Neural crest cell (in vitro differentiated cells): Measurements from ENCODE around the gene PIP4K2A. TPM values are rescaled to one million over a fixed set of nuclear protein-coding genes. Genes with fewer than 3 reads are reported as not detected.

Source experiments
- DNase-seq: peaks from one replicate; pipeline ENCODE4 v3.0.0; 2021; ENCODE audit warnings: low read depth, mixed read lengths, low spot score
- H3K27ac Mint-ChIP-seq: one replicate; pipeline ENCODE4 v1.8.0; 2021; ENCODE audit warnings: mild to moderate bottlenecking, mixed read lengths; ENCODE audit not compliant: unreplicated experiment
- H3K27me3 Mint-ChIP-seq: 2 replicates; pipeline ENCODE4 v1.8.0; 2021; ENCODE audit warnings: low read depth, mild to moderate bottlenecking, mixed read lengths
- H3K36me3 Mint-ChIP-seq: 2 replicates; pipeline ENCODE4 v1.8.0; 2021; ENCODE audit warnings: low read depth, mild to moderate bottlenecking, mixed read lengths
- H3K4me1 Mint-ChIP-seq: 2 replicates; pipeline ENCODE4 v1.8.0; 2021; ENCODE audit warnings: mixed read lengths
- H3K4me3 Mint-ChIP-seq: one replicate; pipeline ENCODE4 v1.8.0; 2021; ENCODE audit warnings: mild to moderate bottlenecking, mixed read lengths
- H3K9me3 Mint-ChIP-seq: 2 replicates; pipeline ENCODE4 v1.8.0; 2021; ENCODE audit warnings: mixed read lengths
- total RNA-seq: library from RNA; stranded (reverse); gene quantifications from 2 replicates; pipeline ENCODE4 v1.2.1, GENCODE V29; 2021
- TF ChIP-seq, protein P1 (sequence below): fragments of 200-600 bp; sonication (generic); conservative IDR thresholded peaks from 2 replicates; pipeline ENCODE4 v1.5.0; 2021; ENCODE audit warnings: antibody characterized with exemption, mild to moderate bottlenecking

Gene PIP4K2A
- total RNA-seq, 1 donor from 2014 or later: 28.7 TPM

DNA sequence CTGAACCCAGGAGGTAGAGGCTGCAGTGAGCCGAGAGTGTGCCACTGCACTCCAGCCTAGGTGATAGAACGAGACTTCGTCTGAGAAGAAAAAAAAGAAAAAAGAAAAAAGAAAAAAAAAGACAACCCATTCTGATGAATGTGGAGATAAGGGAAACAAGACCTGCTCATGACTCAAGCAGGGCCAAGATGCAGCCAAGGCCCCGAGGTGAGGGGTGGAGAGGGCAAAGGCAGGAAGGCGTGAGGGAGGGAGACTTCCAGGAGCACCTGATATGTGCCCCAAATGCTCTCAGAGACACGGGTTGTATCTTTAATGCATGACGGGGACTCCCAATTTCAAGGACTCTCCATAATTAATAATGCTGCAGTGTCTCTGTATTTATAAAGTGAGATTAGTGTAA lies 134.6 kb downstream of the PIP4K2A start:
- no peaks in the 10 kb centered on the region for H3K4me1 Mint-ChIP-seq
- no peak for DNase-seq
- H3K27me3 Mint-ChIP-seq: no peaks in the 10 kb centered on the region
- TF ChIP-seq, protein P1, sequence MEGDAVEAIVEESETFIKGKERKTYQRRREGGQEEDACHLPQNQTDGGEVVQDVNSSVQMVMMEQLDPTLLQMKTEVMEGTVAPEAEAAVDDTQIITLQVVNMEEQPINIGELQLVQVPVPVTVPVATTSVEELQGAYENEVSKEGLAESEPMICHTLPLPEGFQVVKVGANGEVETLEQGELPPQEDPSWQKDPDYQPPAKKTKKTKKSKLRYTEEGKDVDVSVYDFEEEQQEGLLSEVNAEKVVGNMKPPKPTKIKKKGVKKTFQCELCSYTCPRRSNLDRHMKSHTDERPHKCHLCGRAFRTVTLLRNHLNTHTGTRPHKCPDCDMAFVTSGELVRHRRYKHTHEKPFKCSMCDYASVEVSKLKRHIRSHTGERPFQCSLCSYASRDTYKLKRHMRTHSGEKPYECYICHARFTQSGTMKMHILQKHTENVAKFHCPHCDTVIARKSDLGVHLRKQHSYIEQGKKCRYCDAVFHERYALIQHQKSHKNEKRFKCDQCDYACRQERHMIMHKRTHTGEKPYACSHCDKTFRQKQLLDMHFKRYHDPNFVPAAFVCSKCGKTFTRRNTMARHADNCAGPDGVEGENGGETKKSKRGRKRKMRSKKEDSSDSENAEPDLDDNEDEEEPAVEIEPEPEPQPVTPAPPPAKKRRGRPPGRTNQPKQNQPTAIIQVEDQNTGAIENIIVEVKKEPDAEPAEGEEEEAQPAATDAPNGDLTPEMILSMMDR: no peak
- no peak overlapping the region for H3K27ac Mint-ChIP-seq
- peaks cover 12% of the 10 kb centered on the region for H3K36me3 Mint-ChIP-seq
- no peaks in the 10 kb centered on the region for H3K9me3 Mint-ChIP-seq
- no peak overlapping the region for H3K4me3 Mint-ChIP-seq

DNA sequence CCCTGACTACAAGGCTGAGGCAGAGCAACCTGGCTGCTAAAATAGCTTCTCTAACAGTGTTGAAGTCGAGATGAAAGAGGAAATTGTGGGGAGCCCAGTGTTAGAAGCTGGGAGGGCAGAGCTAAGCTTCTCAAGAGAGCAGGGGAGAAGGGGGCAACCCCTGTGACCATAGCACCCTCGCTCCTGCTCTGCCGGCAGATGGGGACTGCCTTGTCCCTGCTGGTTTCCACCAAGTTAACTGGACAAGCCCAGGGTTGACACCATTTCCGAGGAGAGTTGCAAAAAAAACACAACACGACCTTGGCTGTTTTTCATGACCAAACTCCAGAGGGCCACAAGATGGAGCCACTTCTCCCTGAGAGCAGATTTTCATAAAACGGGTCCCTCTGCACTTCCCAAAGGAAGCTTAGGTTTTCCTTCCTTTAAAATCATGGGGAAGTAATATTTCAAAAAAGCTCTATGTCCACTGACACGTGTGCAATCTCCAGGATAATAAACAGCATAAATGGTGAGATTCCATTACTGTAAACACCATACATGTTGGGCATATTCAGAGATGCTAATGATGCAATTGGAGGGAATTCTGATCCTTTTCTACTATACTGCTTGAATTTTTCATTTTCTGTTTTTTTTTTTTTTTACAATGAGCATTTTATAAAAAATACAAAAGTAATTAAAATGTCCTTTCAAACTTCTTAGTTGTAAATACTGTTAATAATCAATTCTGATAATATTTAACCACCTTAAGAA lies 140.4 kb downstream of the PIP4K2A start:
- no peaks in the 10 kb centered on the region for H3K27me3 Mint-ChIP-seq
- H3K4me3 Mint-ChIP-seq: no peak overlapping the region
- H3K4me1 Mint-ChIP-seq: peaks cover 3% of the 10 kb centered on the region
- peaks cover 23% of the 10 kb centered on the region for H3K36me3 Mint-ChIP-seq
- no peaks in the 10 kb centered on the region for H3K9me3 Mint-ChIP-seq
- TF ChIP-seq, protein P1: peak; percentile 58
- no peak overlapping the region for H3K27ac Mint-ChIP-seq
- no peak for DNase-seq

DNA sequence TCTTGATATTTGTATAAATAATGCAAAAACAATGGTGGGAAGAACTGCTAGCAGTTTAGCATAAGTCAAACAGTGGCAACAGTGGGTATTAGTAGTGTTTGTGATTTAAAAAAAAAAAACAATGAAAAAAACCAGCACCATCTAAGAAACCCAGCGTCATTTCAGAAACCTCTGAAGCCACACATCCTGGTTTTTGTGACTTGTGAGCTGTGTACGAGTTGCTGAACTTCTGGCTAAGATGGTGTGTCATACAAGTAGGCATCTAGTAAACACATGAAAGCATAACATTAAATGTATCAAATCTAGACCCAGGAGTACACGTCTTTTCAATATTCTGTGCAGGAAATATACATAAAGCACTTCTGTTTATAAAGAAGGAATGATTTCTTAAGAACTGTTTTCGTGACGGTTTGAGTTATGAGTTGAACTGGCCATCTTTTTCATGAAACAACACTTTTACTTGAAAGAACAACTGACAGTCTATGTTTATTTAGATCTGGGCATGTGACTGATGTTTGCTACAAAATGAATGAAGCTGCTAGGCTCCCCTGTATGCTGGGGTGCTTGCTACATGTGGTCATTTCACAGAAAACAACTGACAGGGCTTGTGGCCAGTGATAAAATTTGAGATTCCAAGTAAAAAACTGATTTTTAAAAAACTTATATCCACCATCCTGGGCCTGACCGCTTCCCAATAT lies 143.5 kb downstream of the PIP4K2A start:
- no peak for DNase-seq
- no peaks in the 10 kb centered on the region for H3K9me3 Mint-ChIP-seq
- peaks cover 24% of the 10 kb centered on the region for H3K36me3 Mint-ChIP-seq
- peaks cover 8% of the 10 kb centered on the region for H3K4me1 Mint-ChIP-seq
- no peak overlapping the region for H3K4me3 Mint-ChIP-seq
- TF ChIP-seq, protein P1: no peak
- no peaks in the 10 kb centered on the region for H3K27me3 Mint-ChIP-seq
- H3K27ac Mint-ChIP-seq: no peak overlapping the region

DNA sequence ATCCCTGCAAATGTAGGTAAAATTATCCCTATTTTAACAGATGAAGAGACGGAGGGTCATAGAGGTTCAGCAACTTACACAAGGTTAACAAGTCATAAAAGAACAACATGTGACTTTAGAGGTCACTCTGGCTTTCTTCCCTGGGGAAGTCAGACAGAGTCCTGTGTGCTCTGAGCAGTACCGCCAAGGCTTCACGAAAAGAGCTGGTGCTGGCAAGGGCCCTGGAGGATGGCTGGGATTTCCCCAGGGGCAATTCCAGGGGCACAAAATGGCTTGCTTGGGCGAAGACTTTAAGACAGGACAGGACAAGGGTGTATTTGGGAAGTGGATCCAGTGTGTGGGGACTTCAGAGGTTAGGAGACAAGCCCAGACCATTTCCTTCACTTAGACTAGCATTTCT lies 144.1 kb downstream of the PIP4K2A start:
- TF ChIP-seq, protein P1: no peak
- peak overlapping the region; percentile 84 for H3K27ac Mint-ChIP-seq
- peaks cover 8% of the 10 kb centered on the region for H3K4me1 Mint-ChIP-seq
- H3K9me3 Mint-ChIP-seq: no peaks in the 10 kb centered on the region
- H3K36me3 Mint-ChIP-seq: peaks cover 24% of the 10 kb centered on the region
- DNase-seq: no peak
- H3K27me3 Mint-ChIP-seq: no peaks in the 10 kb centered on the region
- H3K4me3 Mint-ChIP-seq: no peak overlapping the region

DNA sequence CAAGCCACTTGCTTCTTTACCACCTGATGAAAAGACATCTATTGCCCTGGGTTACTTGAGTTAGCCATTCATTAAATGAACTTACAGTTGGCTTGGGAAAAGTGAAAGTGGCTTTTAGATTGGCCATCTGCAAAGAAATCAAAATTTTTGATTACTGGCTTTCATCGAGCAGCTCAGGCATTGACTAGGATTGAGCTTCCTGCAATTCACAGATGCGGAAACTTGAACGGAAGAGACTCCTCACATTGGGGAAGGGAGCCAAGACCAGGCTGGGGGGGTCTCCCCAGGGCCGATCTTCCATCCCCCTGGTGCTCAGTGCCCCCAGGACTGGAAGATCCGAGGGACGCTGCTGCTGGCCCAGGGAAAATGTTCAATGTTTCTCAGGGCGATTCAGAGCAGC lies 145.4 kb downstream of the PIP4K2A start:
- H3K27me3 Mint-ChIP-seq: no peaks in the 10 kb centered on the region
- peaks cover 26% of the 10 kb centered on the region for H3K36me3 Mint-ChIP-seq
- TF ChIP-seq, protein P1: no peak
- no peaks in the 10 kb centered on the region for H3K9me3 Mint-ChIP-seq
- no peak for DNase-seq
- peaks cover 8% of the 10 kb centered on the region for H3K4me1 Mint-ChIP-seq
- no peak overlapping the region for H3K27ac Mint-ChIP-seq
- H3K4me3 Mint-ChIP-seq: no peak overlapping the region
